GM21515 (cell line): ENCODE data around the gene EXOSC9.

Experiments
- ATAC-seq: cut with Tn5 transposase; IDR thresholded peaks from one replicate; pipeline ENCODE4 v1.9.1; 2021; ENCODE audit not compliant: unreplicated experiment

EXOSC9 gene

DNA sequence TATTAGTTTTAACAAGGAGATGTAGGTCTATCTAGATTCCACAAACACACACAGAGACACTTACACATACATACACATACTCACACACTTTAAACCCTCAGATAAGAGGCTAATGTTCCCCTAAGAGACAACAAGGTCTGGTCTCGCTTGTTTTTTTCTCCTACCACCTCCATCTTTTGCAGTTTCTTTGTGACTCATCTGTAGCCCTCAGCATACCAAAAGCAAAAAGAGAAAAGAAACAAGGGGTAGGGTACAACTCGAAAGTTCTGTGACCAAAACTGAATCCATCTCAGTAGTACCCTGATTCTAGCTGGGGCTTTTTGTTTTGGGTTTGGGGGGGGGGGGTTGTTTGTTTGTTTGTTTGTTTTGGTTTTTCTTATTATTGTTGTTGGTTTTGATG, 12.2 kb upstream of the EXOSC9 start:
- peak; percentile 93 for ATAC-seq

- no peak for ATAC-seq
These were observed 11.7 kb upstream of the EXOSC9 start for GRCh38 chr4:121789455-121789854.

DNA sequence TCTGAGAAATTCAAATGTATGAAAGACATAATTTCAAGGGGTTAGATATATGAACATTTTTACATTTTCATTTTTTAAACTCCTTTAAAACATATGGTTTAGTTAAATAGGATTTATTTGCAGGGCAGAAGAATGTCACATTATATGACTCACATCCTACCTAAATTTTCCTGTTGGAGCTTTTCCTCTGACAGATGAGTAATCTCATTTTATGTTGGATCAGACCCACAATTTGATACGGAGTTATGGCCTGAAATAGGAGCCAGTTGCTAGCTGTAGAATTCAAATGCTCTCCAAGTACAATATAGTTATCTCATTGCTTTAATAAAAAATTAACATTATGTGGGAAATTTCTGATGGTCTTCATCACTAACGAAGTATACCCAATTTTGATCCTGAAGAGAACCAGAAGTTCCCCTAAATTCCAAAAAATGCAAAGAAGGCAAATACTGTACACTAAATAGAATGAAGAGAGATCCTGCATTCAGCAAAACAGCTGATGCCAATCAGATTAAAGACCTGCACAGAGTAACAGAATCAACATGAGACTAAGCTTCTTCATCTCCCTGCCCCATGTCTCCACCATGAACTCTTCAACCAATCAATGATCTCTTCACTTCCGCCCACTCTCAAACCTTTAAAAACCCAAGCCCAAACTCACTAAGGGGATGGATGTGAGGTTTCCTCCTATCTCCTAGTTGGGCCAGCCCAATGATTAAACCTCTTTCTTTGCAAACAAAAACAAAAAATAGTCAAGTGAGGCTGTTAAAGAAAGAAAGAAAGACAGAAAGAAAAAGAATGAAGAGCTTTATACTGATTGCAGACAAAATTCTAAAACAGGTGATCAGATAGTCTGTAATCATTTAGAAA, 10.9 kb upstream of the EXOSC9 start:
- no peak for ATAC-seq

DNA sequence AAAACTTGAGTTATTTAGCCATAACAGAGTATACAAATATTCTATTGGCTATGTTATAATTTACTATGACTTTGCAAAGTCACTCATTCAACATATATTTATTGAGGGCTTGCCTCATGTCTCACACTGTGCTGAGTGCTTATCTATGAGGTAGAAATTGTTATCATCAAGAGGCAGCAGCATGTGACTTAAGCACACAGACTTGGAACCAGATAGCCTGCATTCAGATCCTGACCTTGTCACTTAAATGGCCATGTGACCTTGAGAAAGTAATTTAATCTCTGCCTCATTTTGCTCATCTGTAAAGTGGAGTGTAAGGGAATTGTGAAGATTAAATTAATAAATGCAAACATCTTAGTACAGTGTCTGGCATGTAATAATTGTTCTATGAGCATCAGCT, 10.1 kb upstream of the EXOSC9 start:
- ATAC-seq: no peak

DNA sequence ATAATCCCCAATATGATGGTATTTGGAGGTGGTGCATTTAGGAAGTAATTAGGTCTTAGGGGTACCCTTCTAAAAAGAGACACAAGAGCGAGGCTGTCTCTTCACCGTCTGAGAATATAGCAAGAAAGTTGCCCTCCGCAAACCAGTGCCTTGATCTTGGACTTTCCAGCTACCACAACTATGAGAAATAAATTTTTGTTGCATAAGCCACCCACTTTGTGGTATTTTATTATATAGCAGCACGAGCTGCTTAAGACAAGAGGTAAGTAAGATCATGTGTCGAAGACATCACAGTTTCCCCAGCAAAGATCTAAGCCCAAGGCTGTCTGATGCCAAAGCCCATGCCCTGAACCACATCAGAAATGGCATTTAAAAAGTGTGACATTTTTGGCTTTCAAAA, 9.6 kb upstream of the EXOSC9 start:
- ATAC-seq: no peak

DNA sequence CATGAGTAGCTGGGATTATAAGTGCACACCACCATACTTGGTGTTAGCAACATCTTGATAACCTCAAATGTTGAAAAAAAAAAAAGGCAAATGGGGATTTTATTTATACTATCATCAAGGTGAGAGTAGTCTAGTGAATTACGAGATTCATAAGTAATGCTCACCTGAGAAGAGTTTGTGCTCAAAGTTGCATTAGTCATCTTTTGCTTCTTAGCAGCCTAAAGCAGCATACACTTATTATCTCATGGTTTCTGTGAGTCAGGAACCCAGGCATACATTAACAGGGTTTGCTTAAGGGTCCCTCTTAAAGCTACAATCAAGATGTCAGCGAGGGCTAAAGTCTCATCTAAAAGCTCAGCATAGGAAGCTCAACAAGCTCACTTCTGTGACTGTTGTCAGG, 8.2 kb upstream of the EXOSC9 start:
- ATAC-seq: no peak

- ATAC-seq: no peak
These were observed 6.5 kb upstream of the EXOSC9 start for GRCh38 chr4:121794505-121795188.

DNA sequence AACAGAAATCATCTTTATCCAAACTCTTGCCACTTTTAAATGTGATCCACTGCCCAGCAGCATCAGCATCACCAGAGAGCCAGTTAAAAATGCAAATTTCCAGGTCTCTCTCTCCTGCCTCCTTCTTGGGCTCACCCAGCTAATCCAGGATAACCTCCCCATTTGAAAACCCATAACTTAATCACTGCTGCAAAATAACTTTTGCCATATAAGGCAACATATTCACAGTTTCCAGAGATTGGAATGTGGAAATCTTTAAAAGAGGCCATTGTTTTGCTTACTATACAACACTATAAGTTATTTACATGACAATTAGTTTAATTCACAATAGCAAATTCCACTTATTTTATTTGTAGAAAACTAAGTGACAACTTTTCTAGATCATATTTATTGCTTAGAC, 4.8 kb upstream of the EXOSC9 start:
- no peak for ATAC-seq

DNA sequence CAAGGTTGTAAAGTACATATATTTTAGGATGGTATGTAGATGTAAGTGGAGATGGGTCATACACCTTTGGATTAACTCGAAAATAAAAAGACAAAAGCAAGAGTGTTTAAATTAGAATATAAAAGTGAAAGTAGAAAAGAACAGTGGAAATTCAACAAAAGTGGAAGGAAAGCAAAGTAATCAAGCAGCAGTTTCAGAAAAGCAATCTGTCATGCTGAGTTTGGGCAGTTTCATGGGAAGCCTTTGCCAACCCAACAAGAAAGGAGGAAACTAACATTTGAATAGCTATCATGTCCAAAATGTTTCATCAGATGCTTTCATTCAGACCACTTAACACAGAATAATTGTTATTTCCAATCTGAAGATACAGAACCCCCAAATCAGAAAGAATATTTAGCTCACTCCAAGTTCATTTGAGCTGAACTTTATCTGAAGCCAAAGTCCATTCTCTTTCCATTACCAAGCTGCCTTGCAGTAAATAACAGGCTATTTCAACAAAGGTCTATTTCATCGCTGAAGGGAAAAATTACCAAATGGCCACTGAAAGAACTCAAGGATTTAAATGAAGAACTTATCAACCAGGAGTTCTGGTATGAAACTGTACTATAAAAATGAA, 1.8 kb upstream of the EXOSC9 start:
- ATAC-seq: no peak

DNA sequence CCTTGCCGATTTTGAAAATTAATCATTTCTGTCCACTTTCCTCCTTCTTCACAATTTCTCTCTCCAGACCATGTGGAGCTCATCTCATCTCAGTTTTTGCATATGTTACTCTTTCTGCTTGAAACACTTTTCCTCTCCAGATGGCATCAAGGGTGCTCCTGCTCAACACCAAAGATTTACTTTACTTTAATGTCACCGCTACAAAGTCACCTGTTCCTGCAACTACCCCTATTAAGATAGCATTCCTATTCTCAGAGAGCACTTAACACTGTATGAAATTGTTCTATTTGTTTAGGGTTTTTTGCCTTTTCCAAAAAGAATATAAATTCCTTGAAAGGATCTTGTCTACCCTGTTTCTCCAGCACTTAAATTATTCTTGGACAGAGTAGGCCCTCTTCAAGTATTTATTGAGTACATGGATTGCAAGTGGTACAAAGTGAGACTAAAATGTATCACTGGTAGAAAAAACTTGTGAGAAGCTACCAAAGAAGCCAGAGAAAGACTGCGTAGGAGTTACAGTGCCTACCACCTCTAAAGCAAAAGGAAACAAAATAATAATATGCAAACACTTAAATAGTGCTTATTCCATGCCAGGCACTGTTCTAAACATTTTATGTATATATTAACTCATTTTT, 1.1 kb upstream of the EXOSC9 start:
- ATAC-seq: no peak

DNA sequence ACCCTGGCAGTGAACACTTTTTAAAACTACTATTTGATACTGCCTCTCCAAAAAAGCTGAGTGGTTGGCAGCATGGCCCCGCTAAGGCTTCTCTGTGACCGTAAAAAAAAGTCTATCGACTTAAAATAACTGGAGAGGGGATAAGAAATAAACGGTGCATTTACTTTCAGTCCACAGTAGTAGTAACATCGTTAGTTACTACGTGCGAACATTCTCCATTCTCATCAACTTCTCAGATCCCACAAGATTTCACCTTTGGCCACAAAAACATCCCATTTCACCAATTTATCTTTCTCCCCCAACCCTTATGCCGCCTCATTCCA, 524 bp upstream of the EXOSC9 start:
- peak; percentile 33 for ATAC-seq

DNA sequence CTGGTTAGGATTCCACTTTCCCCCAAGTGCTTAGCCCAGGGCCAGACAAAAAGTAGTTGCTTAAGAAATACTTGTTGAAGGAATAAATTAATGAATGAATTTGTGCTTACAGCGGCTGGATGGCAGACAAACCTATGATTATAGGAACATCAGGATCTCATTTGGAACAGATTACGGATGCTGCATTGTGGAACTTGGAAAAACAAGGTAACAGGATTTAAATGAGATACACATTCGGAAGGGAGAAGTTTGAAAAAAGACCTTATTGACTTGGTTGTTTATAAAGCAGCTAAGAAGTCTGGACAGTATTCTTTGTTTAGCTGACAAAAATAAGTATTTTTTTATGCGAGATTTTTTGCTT, 572 bp downstream of the EXOSC9 start:
- no peak for ATAC-seq

DNA sequence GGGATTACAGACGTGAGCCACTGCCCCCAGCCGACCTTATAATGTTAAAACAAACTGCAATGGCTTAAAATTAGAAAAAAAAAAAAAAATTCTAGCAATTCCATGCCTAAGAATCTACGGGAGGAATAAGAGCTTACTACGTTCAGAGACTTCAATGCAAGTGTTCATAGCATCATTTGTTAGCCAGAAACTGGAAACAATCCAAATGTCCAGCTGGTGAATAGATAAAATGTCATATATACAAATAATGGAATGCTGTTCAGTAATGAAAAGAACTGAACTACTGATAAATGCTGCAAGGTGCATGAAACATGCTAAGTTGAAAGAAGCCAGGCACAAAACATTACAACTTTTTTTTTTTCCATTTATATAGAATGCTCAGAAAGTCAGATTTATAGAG, 5.3 kb downstream of the EXOSC9 start:
- ATAC-seq: no peak

DNA sequence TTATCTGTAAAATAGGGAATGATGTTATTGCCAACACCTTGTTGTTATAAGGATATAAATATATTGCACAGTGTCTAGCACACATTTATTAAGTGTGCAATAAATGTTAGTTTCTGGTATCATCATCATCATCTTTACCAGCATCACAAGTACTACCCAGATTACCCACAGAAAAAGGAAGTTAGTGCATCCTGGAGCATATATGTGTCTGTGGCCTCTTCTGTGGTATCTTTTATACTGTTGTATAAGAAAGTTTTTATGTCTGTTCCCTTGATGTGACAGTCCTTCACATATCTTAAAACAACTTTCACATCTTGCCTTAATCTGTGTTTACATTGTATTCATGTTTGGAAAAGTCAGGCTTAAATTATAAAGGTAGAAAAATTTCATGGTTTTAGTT, 10.0 kb downstream of the EXOSC9 start:
- no peak for ATAC-seq

DNA sequence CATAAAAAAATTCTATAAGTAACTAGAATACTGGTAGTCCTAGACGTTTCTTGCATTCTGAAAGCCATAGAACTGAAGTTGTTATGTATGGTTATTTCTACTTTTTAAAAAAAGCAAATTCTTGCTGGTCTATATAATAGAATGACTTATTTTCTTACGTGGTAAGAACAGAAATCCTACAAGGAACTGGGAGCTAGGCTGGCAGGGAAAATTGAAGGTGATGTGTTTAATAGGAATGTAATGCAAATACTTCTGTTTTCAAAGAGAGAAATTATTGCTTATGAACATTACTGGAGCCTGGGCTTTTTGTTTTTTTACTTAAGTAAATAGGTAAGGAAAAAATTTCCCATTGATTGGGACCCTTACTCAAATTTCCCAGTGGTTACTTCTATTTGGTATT, 13.6 kb downstream of the EXOSC9 start:
- ATAC-seq: no peak

- ATAC-seq: no peak
These were observed 15.9 kb downstream of the EXOSC9 start for GRCh38 chr4:121817006-121817405.

DNA sequence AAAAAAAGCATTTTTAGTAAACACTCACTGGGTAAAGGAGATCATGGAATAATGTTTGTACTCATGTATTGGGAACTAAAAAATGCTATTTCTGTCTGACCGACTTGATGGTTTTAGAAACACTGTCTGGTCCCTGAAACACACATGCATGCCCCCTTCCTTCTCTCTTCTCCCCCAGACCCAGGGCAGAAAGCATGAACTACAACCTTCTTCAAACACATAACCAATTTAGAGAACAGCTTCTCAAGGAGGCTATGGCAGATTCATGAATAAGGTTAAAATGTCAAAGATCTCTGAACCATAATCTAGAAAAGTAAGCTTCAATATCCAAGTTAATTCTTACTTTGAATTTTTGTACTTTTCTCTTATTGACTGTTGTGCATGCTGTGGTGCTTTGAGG, 16.6 kb downstream of the EXOSC9 start:
- ATAC-seq: no peak

GRCh38 chr4:121818215-121818614, 17.1 kb downstream of the EXOSC9 start:
- no peak for ATAC-seq

GRCh38 chr4:121819216-121819965, 18.3 kb downstream of the EXOSC9 start:
- no peak for ATAC-seq

- no peak for ATAC-seq
These were observed 20.9 kb downstream of the EXOSC9 start for GRCh38 chr4:121822047-121822446.
